Thyroid gland (tissue), 4 donors: ENCODE results near the gene ASIC3.

Source experiments
- POLR2A ChIP-seq, 2 donors: fragments of 450-650 bp; IDR thresholded peaks; one replicate each; pipeline ENCODE4 v1.6.1; 2017; ENCODE audit warnings: antibody characterized with exemption in 2 of 2, mild to moderate bottlenecking in 2 of 2, moderate library complexity in 1 of 2
- TF ChIP-seq, protein P1 (sequence below), 6 experiments: fragments of 200-600 bp in 3 of 6; fragments of 450-650 bp in 3 of 6; sonication (generic) in 3 of 6; IDR thresholded peaks; one replicate each; pipeline ENCODE4 v1.5.1; 2016 to 2019; ENCODE audit warnings: antibody characterized with exemption in 6 of 6, mild to moderate bottlenecking in 2 of 6, inconsistent platforms in 1 of 6, moderate library complexity in 1 of 6

DNA sequence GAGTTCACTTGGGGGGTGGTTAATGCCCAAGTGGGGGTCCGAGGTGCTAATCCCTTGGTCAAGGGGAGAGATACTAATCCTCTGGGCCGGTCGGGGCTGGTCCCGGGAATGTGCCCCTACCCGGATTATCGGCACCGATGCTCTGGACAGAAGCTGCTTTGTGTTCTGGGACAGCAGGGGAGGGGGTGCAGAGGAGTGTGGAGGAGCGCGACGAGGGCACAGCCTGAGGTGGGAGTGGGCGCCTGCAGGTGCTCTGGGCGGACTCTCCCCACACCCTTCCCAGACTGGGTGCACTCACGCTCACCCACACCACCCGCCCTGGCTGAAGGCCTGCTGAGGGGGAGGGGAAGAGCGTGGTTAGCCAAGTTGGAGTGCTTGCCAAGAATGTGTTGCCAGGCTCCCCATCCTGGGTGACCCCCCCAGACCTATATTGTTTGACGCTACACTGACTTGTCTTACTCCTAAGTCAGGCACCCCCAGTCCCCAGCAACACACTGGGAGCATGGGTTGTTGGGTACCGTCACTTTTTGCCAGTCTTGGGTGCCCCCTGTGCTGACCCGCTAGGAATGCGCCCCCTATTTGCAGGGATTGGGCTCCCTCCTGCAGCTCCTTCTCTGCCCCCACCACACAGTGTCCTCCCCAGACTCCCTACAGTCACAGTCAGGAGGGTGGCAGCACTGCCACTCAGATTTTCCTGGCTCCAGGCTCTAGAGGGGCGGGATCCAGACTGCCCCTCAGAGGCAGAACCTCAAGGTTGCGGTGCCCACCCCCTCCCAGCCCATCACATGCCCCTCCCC lies 12.3 kb downstream of the ASIC3 start:
- TF ChIP-seq, protein P1, sequence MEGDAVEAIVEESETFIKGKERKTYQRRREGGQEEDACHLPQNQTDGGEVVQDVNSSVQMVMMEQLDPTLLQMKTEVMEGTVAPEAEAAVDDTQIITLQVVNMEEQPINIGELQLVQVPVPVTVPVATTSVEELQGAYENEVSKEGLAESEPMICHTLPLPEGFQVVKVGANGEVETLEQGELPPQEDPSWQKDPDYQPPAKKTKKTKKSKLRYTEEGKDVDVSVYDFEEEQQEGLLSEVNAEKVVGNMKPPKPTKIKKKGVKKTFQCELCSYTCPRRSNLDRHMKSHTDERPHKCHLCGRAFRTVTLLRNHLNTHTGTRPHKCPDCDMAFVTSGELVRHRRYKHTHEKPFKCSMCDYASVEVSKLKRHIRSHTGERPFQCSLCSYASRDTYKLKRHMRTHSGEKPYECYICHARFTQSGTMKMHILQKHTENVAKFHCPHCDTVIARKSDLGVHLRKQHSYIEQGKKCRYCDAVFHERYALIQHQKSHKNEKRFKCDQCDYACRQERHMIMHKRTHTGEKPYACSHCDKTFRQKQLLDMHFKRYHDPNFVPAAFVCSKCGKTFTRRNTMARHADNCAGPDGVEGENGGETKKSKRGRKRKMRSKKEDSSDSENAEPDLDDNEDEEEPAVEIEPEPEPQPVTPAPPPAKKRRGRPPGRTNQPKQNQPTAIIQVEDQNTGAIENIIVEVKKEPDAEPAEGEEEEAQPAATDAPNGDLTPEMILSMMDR (IDR thresholded peaks at IDR 0.05) = no peak
- no peak for TF ChIP-seq POLR2A (IDR thresholded peaks at IDR 0.05)
